ENCODE results near the gene TMEM9. TPM values are rescaled to one million over a fixed set of nuclear protein-coding genes. Genes with fewer than 3 reads are reported as not detected.

TMEM9 gene
- total and polyA plus RNA-seq, 9 of the 15 experiments (the other 6 are each of a cell fraction or from before 2014, with no cell fraction given): 30.4 to 107 (median 67.6) TPM

DNA sequence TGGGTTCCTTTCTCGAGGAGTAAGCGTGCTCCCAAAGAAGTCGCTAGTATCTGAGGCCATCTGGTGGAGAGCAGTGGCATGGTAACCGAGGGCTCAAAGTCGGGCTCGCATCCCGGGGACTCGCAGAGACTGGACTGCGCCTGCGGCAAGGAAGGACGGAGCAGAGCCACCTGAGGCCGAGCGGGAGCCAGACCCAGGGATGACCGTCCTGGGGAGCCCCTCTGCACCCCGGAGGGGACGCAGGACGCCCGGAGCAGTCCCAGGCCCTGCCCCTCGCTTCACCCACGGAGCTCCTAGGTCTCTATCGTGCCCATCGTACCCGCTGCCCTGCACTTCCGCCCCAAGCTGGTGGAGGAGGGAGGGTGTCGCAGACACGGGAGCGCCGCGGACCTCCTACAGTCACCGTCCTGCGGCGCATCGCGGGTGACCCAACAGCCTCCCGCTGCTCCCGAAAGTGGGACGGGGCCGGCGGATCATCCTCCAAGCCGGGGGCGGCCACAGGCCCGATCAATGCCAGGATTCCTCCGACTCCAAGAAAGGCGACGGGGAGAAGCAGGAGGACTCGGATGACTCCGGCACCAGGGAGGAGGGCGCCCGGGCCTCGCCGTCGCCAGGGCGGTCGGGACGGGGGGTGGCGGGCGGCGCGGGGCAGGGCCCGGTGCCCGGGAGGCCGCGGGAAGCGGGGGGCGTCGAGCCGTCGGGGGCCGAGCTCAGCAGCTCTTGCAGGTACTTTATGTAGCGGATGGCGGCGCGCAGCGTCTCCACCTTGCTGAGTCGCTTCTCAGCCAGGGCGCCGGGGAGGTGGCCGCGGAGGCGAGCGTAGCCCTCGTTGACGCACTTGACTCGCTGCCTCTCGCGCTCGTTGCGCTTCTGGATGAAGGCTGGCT is 39.8 kb downstream of the TMEM9 start (continued):
- TF ChIP-seq JUN (IDR thresholded peaks at IDR 0.05; ENCODE audit: borderline replicate concordance, low read depth, low read length): 0 out of 2 replicates have a peak, but pooled peaks have one; percentile 25
- no peak for TF ChIP-seq JUN (CRISPR knock-in tag; IDR thresholded peaks at IDR 0.05; ENCODE audit: borderline replicate concordance)
- TF ChIP-seq E2F3 (CRISPR knock-in tag; IDR thresholded peaks at IDR 0.05): no peak
- TF ChIP-seq, protein P1, sequence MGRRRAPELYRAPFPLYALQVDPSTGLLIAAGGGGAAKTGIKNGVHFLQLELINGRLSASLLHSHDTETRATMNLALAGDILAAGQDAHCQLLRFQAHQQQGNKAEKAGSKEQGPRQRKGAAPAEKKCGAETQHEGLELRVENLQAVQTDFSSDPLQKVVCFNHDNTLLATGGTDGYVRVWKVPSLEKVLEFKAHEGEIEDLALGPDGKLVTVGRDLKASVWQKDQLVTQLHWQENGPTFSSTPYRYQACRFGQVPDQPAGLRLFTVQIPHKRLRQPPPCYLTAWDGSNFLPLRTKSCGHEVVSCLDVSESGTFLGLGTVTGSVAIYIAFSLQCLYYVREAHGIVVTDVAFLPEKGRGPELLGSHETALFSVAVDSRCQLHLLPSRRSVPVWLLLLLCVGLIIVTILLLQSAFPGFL (CRISPR knock-in tag; IDR thresholded peaks at IDR 0.05): 0 out of 2 replicates have a peak, but pooled peaks have one; percentile 40
- no peak for TF ChIP-seq ARID1B (IDR thresholded peaks at IDR 0.05)
- TF ChIP-seq HEY1 (CRISPR knock-in tag; IDR thresholded peaks at IDR 0.05; ENCODE audit: borderline replicate concordance): no peak
- TF ChIP-seq HMGN3 (IDR thresholded peaks at IDR 0.05; ENCODE audit: borderline replicate concordance, extremely low read depth, insufficient read length, low read depth, low read length): peak; percentile 10
- TF ChIP-seq TBL1XR1 (IDR thresholded peaks at IDR 0.05; ENCODE audit: low read length in 2 of 2): no peak
- TF ChIP-seq ATF1 (CRISPR knock-in tag; IDR thresholded peaks at IDR 0.05): no peak
- peak; percentile 18; the same call in 1 of the 2 replicates for TF ChIP-seq ATF1 (tag; IDR thresholded peaks at IDR 0.05)
- 0 out of 4 replicates have a peak, but pooled peaks of 1 of the 2 experiments have one; percentile 14 for TF ChIP-seq HDAC1 (IDR thresholded peaks at IDR 0.05)
- TF ChIP-seq, protein P2, sequence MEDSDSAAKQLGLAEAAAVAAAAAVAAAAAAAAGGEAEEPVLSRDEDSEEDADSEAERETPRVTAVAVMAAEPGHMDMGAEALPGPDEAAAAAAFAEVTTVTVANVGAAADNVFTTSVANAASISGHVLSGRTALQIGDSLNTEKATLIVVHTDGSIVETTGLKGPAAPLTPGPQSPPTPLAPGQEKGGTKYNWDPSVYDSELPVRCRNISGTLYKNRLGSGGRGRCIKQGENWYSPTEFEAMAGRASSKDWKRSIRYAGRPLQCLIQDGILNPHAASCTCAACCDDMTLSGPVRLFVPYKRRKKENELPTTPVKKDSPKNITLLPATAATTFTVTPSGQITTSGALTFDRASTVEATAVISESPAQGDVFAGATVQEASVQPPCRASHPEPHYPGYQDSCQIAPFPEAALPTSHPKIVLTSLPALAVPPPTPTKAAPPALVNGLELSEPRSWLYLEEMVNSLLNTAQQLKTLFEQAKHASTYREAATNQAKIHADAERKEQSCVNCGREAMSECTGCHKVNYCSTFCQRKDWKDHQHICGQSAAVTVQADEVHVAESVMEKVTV (CRISPR knock-in tag; IDR thresholded peaks at IDR 0.05): peak; percentile 70
- TF ChIP-seq RAD21 (CRISPR knock-in tag; conservative IDR thresholded peaks at IDR 0.05 in 1 of 2, IDR thresholded peaks at IDR 0.05 in 1 of 2): peak; percentile 82 to 93
- no peak for TF ChIP-seq PRMT5 (CRISPR knock-in tag; IDR thresholded peaks at IDR 0.05)
- TF ChIP-seq, protein P3, sequence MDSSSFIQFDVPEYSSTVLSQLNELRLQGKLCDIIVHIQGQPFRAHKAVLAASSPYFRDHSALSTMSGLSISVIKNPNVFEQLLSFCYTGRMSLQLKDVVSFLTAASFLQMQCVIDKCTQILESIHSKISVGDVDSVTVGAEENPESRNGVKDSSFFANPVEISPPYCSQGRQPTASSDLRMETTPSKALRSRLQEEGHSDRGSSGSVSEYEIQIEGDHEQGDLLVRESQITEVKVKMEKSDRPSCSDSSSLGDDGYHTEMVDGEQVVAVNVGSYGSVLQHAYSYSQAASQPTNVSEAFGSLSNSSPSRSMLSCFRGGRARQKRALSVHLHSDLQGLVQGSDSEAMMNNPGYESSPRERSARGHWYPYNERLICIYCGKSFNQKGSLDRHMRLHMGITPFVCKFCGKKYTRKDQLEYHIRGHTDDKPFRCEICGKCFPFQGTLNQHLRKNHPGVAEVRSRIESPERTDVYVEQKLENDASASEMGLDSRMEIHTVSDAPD (CRISPR knock-in tag; IDR thresholded peaks at IDR 0.05): no peak
- 0 out of 4 replicates have a peak, but pooled peaks have one; percentile 13 to 35 for TF ChIP-seq NRF1 (conservative IDR thresholded peaks at IDR 0.05 in 1 of 2, IDR thresholded peaks at IDR 0.05 in 1 of 2)
- peak; percentile 70 for TF ChIP-seq BHLHE40 (IDR thresholded peaks at IDR 0.05; ENCODE audit: low read length)
- TF ChIP-seq, protein P4, sequence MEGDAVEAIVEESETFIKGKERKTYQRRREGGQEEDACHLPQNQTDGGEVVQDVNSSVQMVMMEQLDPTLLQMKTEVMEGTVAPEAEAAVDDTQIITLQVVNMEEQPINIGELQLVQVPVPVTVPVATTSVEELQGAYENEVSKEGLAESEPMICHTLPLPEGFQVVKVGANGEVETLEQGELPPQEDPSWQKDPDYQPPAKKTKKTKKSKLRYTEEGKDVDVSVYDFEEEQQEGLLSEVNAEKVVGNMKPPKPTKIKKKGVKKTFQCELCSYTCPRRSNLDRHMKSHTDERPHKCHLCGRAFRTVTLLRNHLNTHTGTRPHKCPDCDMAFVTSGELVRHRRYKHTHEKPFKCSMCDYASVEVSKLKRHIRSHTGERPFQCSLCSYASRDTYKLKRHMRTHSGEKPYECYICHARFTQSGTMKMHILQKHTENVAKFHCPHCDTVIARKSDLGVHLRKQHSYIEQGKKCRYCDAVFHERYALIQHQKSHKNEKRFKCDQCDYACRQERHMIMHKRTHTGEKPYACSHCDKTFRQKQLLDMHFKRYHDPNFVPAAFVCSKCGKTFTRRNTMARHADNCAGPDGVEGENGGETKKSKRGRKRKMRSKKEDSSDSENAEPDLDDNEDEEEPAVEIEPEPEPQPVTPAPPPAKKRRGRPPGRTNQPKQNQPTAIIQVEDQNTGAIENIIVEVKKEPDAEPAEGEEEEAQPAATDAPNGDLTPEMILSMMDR (IDR thresholded peaks at IDR 0.05 in 2 of 3, conservative IDR thresholded peaks at IDR 0.05 in 1 of 3; ENCODE audit: insufficient read depth in 2 of 3, low read depth in 1 of 3, low read length in 3 of 3): peak; percentile 85 to 91 (median 90)
- peak in 1 of 2 experiments; percentile 96; a peak in 2 of 4 replicates for TF ChIP-seq RCOR1 (IDR thresholded peaks at IDR 0.05; ENCODE audit: borderline replicate concordance in 1 of 2, low read depth in 2 of 2, low read length in 2 of 2)
- no peak for TF ChIP-seq TCFL5 (CRISPR knock-in tag; conservative IDR thresholded peaks at IDR 0.05)

Measured in K562 (cell line).